A673 (cell line): ENCODE results near the gene FEV.

Experiments
- CTCF ChIP-seq: fragments of 300-800, 200-600 bp; sonication (generic); conservative IDR thresholded peaks from 2 replicates; pipeline ENCODE4 v1.5.1; 2017; ENCODE audit warnings: low read depth, mild to moderate bottlenecking, antibody characterized with exemption, low read length, moderate library complexity, mixed read lengths
- EZH2 ChIP-seq: fragments of 200-600 bp; sonication (generic); IDR thresholded peaks from 2 replicates; pipeline ENCODE4 v1.6.1; 2017; ENCODE audit warnings: borderline replicate concordance, low read depth, mild to moderate bottlenecking, mixed read lengths, antibody characterized with exemption, low read length; ENCODE audit not compliant: poor library complexity, severe bottlenecking

GRCh38 chr2:219023045-219023605, 38.1 kb upstream of the FEV start:
- TF ChIP-seq CTCF (no peak), EZH2 (no peak)
